DND-41 (cell line): ENCODE results near the gene PLA2G4A.

Experiments used
- ATAC-seq: fragments of 200-7000 bp; cut with Tn5 transposase; 3 replicates; pipeline ENCODE4 v1.9.1; 2021; ENCODE audit warnings: low read depth; ENCODE audit not compliant: insufficient read depth
- DNase-seq: peaks from one replicate; pipeline ENCODE4 v3.0.0-alpha.2; 2020
- H2AFZ ChIP-seq: 2 replicates; pipeline ENCODE4 v1.6.0; 2012; ENCODE audit warnings: low read depth, low read length
- H3K27ac ChIP-seq: 2 replicates; pipeline ENCODE4 v1.5.1; 2012; ENCODE audit warnings: low read length, inconsistent platforms
- H3K27me3 ChIP-seq: fragments of 200-600 bp; sonication (generic); 2 replicates; pipeline ENCODE4 v1.6.0; 2012; ENCODE audit warnings: low read length, mild to moderate bottlenecking, inconsistent platforms; ENCODE audit not compliant: insufficient read depth, poor library complexity
- H3K36me3 ChIP-seq: 2 replicates; pipeline ENCODE4 v1.5.1; 2012; ENCODE audit warnings: low read length, inconsistent platforms; ENCODE audit not compliant: insufficient read depth
- H3K4me1 ChIP-seq: 2 replicates; pipeline ENCODE4 v1.5.1; 2012; ENCODE audit warnings: mild to moderate bottlenecking, low read length; ENCODE audit not compliant: insufficient read depth
- H3K4me2 ChIP-seq: 2 replicates; pipeline ENCODE4 v1.6.0; 2012; ENCODE audit warnings: mild to moderate bottlenecking, moderate library complexity, low read length, inconsistent platforms; ENCODE audit not compliant: insufficient read depth
- H3K4me3 ChIP-seq, 2 experiments: fragments of 200-600 bp in 1 of 2; shearing (Covaris generic) in 1 of 2; 2 replicates each; pipeline ENCODE4 v1.5.1; 2012 to 2016; ENCODE audit warnings: inconsistent platforms in 2 of 2, low read length in 2 of 2, mild to moderate bottlenecking in 2 of 2, low read depth in 1 of 2, moderate library complexity in 1 of 2
- H3K79me2 ChIP-seq: 2 replicates; pipeline ENCODE4 v1.6.0; 2012; ENCODE audit warnings: low read length, inconsistent platforms; ENCODE audit not compliant: insufficient read depth
- H3K9ac ChIP-seq: 2 replicates; pipeline ENCODE4 v1.6.0; 2012; ENCODE audit warnings: low read depth, mild to moderate bottlenecking, inconsistent platforms, low read length, moderate library complexity
- H3K9me3 ChIP-seq: 2 replicates; pipeline ENCODE4 v1.5.1; 2012; ENCODE audit warnings: low read length, moderate library complexity, mild to moderate bottlenecking, inconsistent platforms; ENCODE audit not compliant: insufficient read depth, severe bottlenecking
- H4K20me1 ChIP-seq: 2 replicates; pipeline ENCODE4 v1.6.0; 2012; ENCODE audit warnings: low read length; ENCODE audit not compliant: insufficient read depth
- EZH2 ChIP-seq: IDR thresholded peaks from 3 replicates; pipeline ENCODE4 v1.6.1; 2012; ENCODE audit warnings: borderline replicate concordance, low read depth, mild to moderate bottlenecking, moderate library complexity, low read length, inconsistent platforms; ENCODE audit not compliant: severe bottlenecking
- TF ChIP-seq, protein P1 (sequence below): IDR thresholded peaks from 2 replicates; pipeline ENCODE4 v1.5.1; 2012; ENCODE audit warnings: borderline replicate concordance, low read length, moderate library complexity, mild to moderate bottlenecking; ENCODE audit not compliant: poor library complexity, severe bottlenecking; ENCODE audit errors: extremely low read depth

PLA2G4A gene

GRCh38 chr1:187001198-187001889 lies 172.6 kb downstream of the PLA2G4A start:
- DNase-seq (no peak), ATAC-seq (no peak)
- no peak overlapping the region for H3K4me3 ChIP-seq
- no peaks in the 10 kb centered on the region for H3K79me2 ChIP-seq
- H2AFZ ChIP-seq, result no peak overlapping the region
- TF ChIP-seq EZH2, result no peak
- TF ChIP-seq, protein P1, sequence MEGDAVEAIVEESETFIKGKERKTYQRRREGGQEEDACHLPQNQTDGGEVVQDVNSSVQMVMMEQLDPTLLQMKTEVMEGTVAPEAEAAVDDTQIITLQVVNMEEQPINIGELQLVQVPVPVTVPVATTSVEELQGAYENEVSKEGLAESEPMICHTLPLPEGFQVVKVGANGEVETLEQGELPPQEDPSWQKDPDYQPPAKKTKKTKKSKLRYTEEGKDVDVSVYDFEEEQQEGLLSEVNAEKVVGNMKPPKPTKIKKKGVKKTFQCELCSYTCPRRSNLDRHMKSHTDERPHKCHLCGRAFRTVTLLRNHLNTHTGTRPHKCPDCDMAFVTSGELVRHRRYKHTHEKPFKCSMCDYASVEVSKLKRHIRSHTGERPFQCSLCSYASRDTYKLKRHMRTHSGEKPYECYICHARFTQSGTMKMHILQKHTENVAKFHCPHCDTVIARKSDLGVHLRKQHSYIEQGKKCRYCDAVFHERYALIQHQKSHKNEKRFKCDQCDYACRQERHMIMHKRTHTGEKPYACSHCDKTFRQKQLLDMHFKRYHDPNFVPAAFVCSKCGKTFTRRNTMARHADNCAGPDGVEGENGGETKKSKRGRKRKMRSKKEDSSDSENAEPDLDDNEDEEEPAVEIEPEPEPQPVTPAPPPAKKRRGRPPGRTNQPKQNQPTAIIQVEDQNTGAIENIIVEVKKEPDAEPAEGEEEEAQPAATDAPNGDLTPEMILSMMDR, result no peak
- H3K9ac ChIP-seq, result no peak overlapping the region
- no peaks in the 10 kb centered on the region for H4K20me1 ChIP-seq
- H3K36me3 ChIP-seq, result no peaks in the 10 kb centered on the region
- H3K27me3 ChIP-seq, result no peaks in the 10 kb centered on the region
- no peaks in the 10 kb centered on the region for H3K4me1 ChIP-seq
- H3K4me2 ChIP-seq, result no peak overlapping the region
- no peaks in the 10 kb centered on the region for H3K9me3 ChIP-seq
- H3K27ac ChIP-seq, result no peak overlapping the region

DNA sequence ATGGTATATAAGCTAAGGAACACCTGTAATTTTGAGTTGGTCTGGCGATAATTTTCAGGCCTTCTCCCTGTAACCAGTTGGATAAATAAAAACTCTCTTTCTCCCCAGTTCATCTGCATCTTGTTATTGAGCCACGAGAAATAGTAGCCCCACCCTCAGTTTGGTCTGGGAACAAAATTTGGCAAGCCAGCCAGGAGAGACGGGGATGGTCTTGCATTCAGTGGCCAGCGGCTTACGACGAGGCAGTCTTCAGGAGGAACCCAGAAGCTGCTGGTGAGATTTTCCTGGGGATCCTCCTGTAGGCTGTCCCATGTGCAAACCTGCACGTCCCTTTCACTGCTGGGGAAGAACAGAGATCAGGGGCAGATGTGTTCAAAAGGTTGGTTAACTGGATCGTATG lies 174.6 kb downstream of the PLA2G4A start:
- no peaks in the 10 kb centered on the region for H3K36me3 ChIP-seq
- no peaks in the 10 kb centered on the region for H3K4me1 ChIP-seq
- no peak for ATAC-seq
- no peak for TF ChIP-seq EZH2
- TF ChIP-seq, protein P1, result no peak
- no peaks in the 10 kb centered on the region for H4K20me1 ChIP-seq
- no peaks in the 10 kb centered on the region for H3K27me3 ChIP-seq
- H3K9me3 ChIP-seq, result peaks cover 9% of the 10 kb centered on the region
- no peak overlapping the region for H3K27ac ChIP-seq
- H3K79me2 ChIP-seq, result no peaks in the 10 kb centered on the region
- H3K9ac ChIP-seq, result no peak overlapping the region
- no peak overlapping the region for H3K4me2 ChIP-seq
- no peak for DNase-seq
- H2AFZ ChIP-seq, result no peak overlapping the region
- H3K4me3 ChIP-seq, result no peak overlapping the region

GRCh38 chr1:187006896-187007295 lies 178.1 kb downstream of the PLA2G4A start:
- no peak overlapping the region for H3K4me2 ChIP-seq
- H3K4me1 ChIP-seq, result no peaks in the 10 kb centered on the region
- H3K27ac ChIP-seq, result no peak overlapping the region
- no peak overlapping the region for H3K4me3 ChIP-seq
- H3K9ac ChIP-seq, result no peak overlapping the region
- no peaks in the 10 kb centered on the region for H3K79me2 ChIP-seq
- no peaks in the 10 kb centered on the region for H3K27me3 ChIP-seq
- H2AFZ ChIP-seq, result no peak overlapping the region
- TF ChIP-seq, protein P1, result no peak
- no peak for TF ChIP-seq EZH2
- no peaks in the 10 kb centered on the region for H4K20me1 ChIP-seq
- peaks cover 12% of the 10 kb centered on the region for H3K9me3 ChIP-seq
- no peak for DNase-seq
- H3K36me3 ChIP-seq, result no peaks in the 10 kb centered on the region
- no peak for ATAC-seq
